HUDEP-2 (cell line): ENCODE results near the gene OR1G1.
"Not testable (repeated sequence)": the region's sequence is repeated elsewhere in the genome, so short reads cannot be mapped to it uniquely, and the experiment has no call there.

Experiments
- DNase-seq, 76 experiments: peaks; one replicate each; lab custom pipeline; 2025; ENCODE audit not compliant: unreplicated experiment in 76 of 76; lab: John Stamatoyannopoulos, UW

The OR1G1 gene

GRCh38 chr17:3127451-3127850 lies at the start of gene OR1G1:
Gene OR1G1, minus strand, starts transcription at chr17:3127551. Its CDS starts 0 bp downstream, at chr17:3127551.
- DNase-seq, result no peak

GRCh38 chr17:3167574-3167973 lies 40.2 kb upstream of the OR1G1 start:
- DNase-seq, result no peak

- DNase-seq, result no peak
Observed at GRCh38 chr17:3157218-3157617, 29.9 kb upstream of the OR1G1 start.

- not testable (repeated sequence) for DNase-seq
Observed at GRCh38 chr17:3137494-3137893, 10.1 kb upstream of the OR1G1 start.

- DNase-seq, result no peak
Observed at GRCh38 chr17:3104322-3104721, 23.0 kb downstream of the OR1G1 start, which contains the start of gene OR1D2. Gene OR1D2, minus strand, starts transcription at chr17:3104422. Its CDS starts 11,426 bp downstream, at chr17:3092996.
